SK-N-SH treated with all-trans-retinoic acid at 6 μM for 48 hours (cell line): ENCODE results near the gene RNF135.

Experiments used
- ARNTL ChIP-seq: fragments of 450-650 bp; formaldehyde crosslinking; IDR thresholded peaks from 2 replicates; pipeline ENCODE4 v1.5.0; 2020; ENCODE audit warnings: low read depth, mild to moderate bottlenecking, moderate library complexity, borderline replicate concordance
- BACH2 ChIP-seq: fragments of 250-450 bp; sonication (Bioruptor Pico); IDR thresholded peaks from 2 replicates; pipeline ENCODE4 v1.9.0; 2021; ENCODE audit warnings: mild to moderate bottlenecking, borderline replicate concordance
- ESRRG ChIP-seq: fragments of 250-450 bp; sonication (Bioruptor Pico); IDR thresholded peaks from 2 replicates; pipeline ENCODE4 v1.6.1; 2021; ENCODE audit warnings: mild to moderate bottlenecking
- GLIS3 ChIP-seq: fragments of 250-450 bp; sonication (Bioruptor Pico); IDR thresholded peaks from 2 replicates; pipeline ENCODE4 v1.5.0; 2020; ENCODE audit warnings: mild to moderate bottlenecking, moderate library complexity
- OSR1 ChIP-seq: fragments of 250-450 bp; sonication (Bioruptor Pico); IDR thresholded peaks from 2 replicates; pipeline ENCODE4 v1.8.0; 2022; ENCODE audit warnings: moderate library complexity, mild to moderate bottlenecking, inconsistent platforms
- PPARA ChIP-seq: fragments of 250-450 bp; sonication (Bioruptor Pico); IDR thresholded peaks from 2 replicates; pipeline ENCODE4 v1.5.0; 2020; ENCODE audit warnings: mild to moderate bottlenecking, borderline replicate concordance
- RARB ChIP-seq: fragments of 250-450 bp; sonication (Bioruptor Pico); IDR thresholded peaks from 2 replicates; pipeline ENCODE4 v1.8.0; 2021; ENCODE audit warnings: mild to moderate bottlenecking, moderate library complexity
- SNAI2 ChIP-seq: fragments of 250-450 bp; sonication (Bioruptor Pico); IDR thresholded peaks from 2 replicates; pipeline ENCODE4 v1.5.0; 2020; ENCODE audit warnings: mild to moderate bottlenecking, moderate library complexity
- ZFP3 ChIP-seq: fragments of 250-450 bp; sonication (Bioruptor Pico); IDR thresholded peaks from 2 replicates; pipeline ENCODE4 v1.5.0; 2020; ENCODE audit warnings: mild to moderate bottlenecking, moderate library complexity
- TF ChIP-seq, protein P1 (sequence below): fragments of 250-450 bp; sonication (Bioruptor Pico); IDR thresholded peaks from 2 replicates; pipeline ENCODE4 v1.8.0; 2020; ENCODE audit warnings: mild to moderate bottlenecking, moderate library complexity, borderline replicate concordance
- TF ChIP-seq, protein P2 (sequence below): fragments of 250-450 bp; sonication (Bioruptor Pico); IDR thresholded peaks from 2 replicates; pipeline ENCODE4 v1.8.0; 2021; ENCODE audit warnings: low read depth, mild to moderate bottlenecking, moderate library complexity, borderline replicate concordance
- TF ChIP-seq, protein P3 (sequence below): fragments of 250-450 bp; sonication (Bioruptor Pico); IDR thresholded peaks from 2 replicates; pipeline ENCODE4 v1.5.0; 2020; ENCODE audit warnings: mild to moderate bottlenecking, moderate library complexity

DNA sequence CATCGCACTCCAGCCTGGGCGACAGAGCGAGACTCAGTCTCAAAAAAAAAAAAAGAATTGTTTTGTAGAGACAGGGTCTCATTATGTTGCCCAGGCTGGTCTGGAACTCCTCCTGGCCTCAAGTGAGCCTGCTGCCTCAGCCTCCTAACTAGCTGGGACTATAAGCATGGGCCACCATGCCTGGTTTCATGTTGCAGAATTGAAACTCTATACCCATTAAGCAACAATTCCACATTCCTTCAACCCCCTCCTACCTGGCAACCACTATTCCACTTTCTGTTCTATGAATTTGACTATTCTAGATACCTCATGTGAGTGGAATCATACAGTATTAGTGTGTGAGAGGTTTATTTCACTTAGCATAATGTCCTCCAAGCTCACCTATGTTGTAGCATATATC lies 24.5 kb downstream of the RNF135 start:
- TF ChIP-seq, protein P1, sequence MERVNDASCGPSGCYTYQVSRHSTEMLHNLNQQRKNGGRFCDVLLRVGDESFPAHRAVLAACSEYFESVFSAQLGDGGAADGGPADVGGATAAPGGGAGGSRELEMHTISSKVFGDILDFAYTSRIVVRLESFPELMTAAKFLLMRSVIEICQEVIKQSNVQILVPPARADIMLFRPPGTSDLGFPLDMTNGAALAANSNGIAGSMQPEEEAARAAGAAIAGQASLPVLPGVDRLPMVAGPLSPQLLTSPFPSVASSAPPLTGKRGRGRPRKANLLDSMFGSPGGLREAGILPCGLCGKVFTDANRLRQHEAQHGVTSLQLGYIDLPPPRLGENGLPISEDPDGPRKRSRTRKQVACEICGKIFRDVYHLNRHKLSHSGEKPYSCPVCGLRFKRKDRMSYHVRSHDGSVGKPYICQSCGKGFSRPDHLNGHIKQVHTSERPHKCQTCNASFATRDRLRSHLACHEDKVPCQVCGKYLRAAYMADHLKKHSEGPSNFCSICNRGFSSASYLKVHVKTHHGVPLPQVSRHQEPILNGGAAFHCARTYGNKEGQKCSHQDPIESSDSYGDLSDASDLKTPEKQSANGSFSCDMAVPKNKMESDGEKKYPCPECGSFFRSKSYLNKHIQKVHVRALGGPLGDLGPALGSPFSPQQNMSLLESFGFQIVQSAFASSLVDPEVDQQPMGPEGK (CRISPR knock-in tag) = no peak
- TF ChIP-seq, protein P2, sequence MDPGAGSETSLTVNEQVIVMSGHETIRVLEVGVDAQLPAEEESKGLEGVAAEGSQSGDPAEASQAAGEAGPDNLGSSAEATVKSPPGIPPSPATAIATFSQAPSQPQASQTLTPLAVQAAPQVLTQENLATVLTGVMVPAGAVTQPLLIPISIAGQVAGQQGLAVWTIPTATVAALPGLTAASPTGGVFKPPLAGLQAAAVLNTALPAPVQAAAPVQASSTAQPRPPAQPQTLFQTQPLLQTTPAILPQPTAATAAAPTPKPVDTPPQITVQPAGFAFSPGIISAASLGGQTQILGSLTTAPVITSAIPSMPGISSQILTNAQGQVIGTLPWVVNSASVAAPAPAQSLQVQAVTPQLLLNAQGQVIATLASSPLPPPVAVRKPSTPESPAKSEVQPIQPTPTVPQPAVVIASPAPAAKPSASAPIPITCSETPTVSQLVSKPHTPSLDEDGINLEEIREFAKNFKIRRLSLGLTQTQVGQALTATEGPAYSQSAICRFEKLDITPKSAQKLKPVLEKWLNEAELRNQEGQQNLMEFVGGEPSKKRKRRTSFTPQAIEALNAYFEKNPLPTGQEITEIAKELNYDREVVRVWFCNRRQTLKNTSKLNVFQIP (CRISPR knock-in tag) = no peak
- no peak for TF ChIP-seq PPARA
- no peak for TF ChIP-seq ARNTL
- TF ChIP-seq ESRRG = no peak
- no peak for TF ChIP-seq OSR1
- TF ChIP-seq RARB (CRISPR knock-in tag) = no peak
- no peak for TF ChIP-seq GLIS3 (CRISPR knock-in tag)
- TF ChIP-seq BACH2 = no peak
- TF ChIP-seq SNAI2 (CRISPR knock-in tag) = no peak
- TF ChIP-seq, protein P3, sequence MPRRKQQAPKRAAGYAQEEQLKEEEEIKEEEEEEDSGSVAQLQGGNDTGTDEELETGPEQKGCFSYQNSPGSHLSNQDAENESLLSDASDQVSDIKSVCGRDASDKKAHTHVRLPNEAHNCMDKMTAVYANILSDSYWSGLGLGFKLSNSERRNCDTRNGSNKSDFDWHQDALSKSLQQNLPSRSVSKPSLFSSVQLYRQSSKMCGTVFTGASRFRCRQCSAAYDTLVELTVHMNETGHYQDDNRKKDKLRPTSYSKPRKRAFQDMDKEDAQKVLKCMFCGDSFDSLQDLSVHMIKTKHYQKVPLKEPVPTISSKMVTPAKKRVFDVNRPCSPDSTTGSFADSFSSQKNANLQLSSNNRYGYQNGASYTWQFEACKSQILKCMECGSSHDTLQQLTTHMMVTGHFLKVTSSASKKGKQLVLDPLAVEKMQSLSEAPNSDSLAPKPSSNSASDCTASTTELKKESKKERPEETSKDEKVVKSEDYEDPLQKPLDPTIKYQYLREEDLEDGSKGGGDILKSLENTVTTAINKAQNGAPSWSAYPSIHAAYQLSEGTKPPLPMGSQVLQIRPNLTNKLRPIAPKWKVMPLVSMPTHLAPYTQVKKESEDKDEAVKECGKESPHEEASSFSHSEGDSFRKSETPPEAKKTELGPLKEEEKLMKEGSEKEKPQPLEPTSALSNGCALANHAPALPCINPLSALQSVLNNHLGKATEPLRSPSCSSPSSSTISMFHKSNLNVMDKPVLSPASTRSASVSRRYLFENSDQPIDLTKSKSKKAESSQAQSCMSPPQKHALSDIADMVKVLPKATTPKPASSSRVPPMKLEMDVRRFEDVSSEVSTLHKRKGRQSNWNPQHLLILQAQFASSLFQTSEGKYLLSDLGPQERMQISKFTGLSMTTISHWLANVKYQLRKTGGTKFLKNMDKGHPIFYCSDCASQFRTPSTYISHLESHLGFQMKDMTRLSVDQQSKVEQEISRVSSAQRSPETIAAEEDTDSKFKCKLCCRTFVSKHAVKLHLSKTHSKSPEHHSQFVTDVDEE (CRISPR knock-in tag) = no peak
- no peak for TF ChIP-seq ZFP3
